Neuronal stem cell (in vitro differentiated cells): ENCODE results near the gene GLUL.
"Not testable (repeated sequence)": the region's sequence is repeated elsewhere in the genome, so short reads cannot be mapped to it uniquely, and the experiment has no call there.

Source experiments
- DNase-seq: peaks from one replicate; pipeline ENCODE4 v3.0.0-alpha.2; 2013; ENCODE audit warnings: low spot score
- H2AFZ ChIP-seq: one replicate; pipeline ENCODE4 v1.6.1; 2013; ENCODE audit warnings: mild to moderate bottlenecking, low read length, inconsistent platforms
- H2AK5ac ChIP-seq: 2 replicates; pipeline ENCODE4 v1.6.1; 2013; ENCODE audit warnings: low read depth, mild to moderate bottlenecking, inconsistent platforms, low read length, moderate library complexity, mixed read lengths
- H2BK120ac ChIP-seq: 2 replicates; pipeline ENCODE4 v1.6.1; 2013; ENCODE audit warnings: low read depth, mild to moderate bottlenecking, inconsistent platforms, low read length, moderate library complexity, mixed read lengths
- H2BK12ac ChIP-seq: one replicate; pipeline ENCODE4 v1.6.1; 2013; ENCODE audit warnings: low read length, inconsistent platforms
- H2BK15ac ChIP-seq: 2 replicates; pipeline ENCODE4 v1.6.1; 2013; ENCODE audit warnings: mild to moderate bottlenecking, low read length, inconsistent platforms, mixed read lengths
- H2BK5ac ChIP-seq: one replicate; pipeline ENCODE4 v1.6.1; 2013; ENCODE audit warnings: inconsistent platforms, mild to moderate bottlenecking, low read length, moderate library complexity
- H3K14ac ChIP-seq: one replicate; pipeline ENCODE4 v1.6.1; 2013; ENCODE audit warnings: low read length, inconsistent platforms
- H3K18ac ChIP-seq: 2 replicates; pipeline ENCODE4 v1.6.1; 2013; ENCODE audit warnings: low read length, inconsistent platforms
- H3K23ac ChIP-seq: 2 replicates; pipeline ENCODE4 v1.6.1; 2013; ENCODE audit warnings: low read depth, mild to moderate bottlenecking, mixed read lengths, low read length, inconsistent platforms; ENCODE audit not compliant: poor library complexity
- H3K27ac ChIP-seq: replicated peaks from 3 replicates; pipeline ENCODE4 v1.5.1; 2013; ENCODE audit warnings: low read length, inconsistent platforms
- H3K27me3 ChIP-seq, 3 experiments: 2 replicates each; pipeline ENCODE4 v1.6.1; 2013; ENCODE audit warnings: low read length in 3 of 3, mild to moderate bottlenecking in 2 of 3, inconsistent platforms in 1 of 3, low read depth in 1 of 3, mixed read lengths in 1 of 3, moderate library complexity in 1 of 3; ENCODE audit not compliant: control insufficient read depth in 3 of 3, insufficient read depth in 3 of 3
- H3K36me3 ChIP-seq, 2 donors: replicated peaks in 1 of 2; 2 replicates each; pipeline ENCODE4 v1.6.1; 2013; ENCODE audit warnings: low read length in 2 of 2; ENCODE audit not compliant: control insufficient read depth in 2 of 2, insufficient read depth in 2 of 2
- H3K4ac ChIP-seq: 2 replicates; pipeline ENCODE4 v1.6.1; 2013; ENCODE audit warnings: inconsistent platforms, mild to moderate bottlenecking, low read length, moderate library complexity
- H3K4me1 ChIP-seq, 2 donors: 1 replicate in 1 of 2; 2 replicates in 1 of 2; pipeline ENCODE4 v1.6.1; 2013; ENCODE audit warnings: low read length in 2 of 2, low read depth in 1 of 2; ENCODE audit not compliant: control insufficient read depth in 2 of 2, insufficient read depth in 1 of 2
- H3K4me2 ChIP-seq: one replicate; pipeline ENCODE4 v1.6.1; 2013; ENCODE audit warnings: mild to moderate bottlenecking, low read length, inconsistent platforms; ENCODE audit not compliant: insufficient read depth, poor library complexity, severe bottlenecking
- H3K4me3 ChIP-seq, 2 donors: 2 replicates each; pipeline ENCODE4 v1.5.1; 2013; ENCODE audit warnings: low read length in 2 of 2, mild to moderate bottlenecking in 2 of 2, inconsistent platforms in 1 of 2, moderate library complexity in 1 of 2
- H3K79me1 ChIP-seq: one replicate; pipeline ENCODE4 v1.6.1; 2013; ENCODE audit warnings: low read depth, mild to moderate bottlenecking, inconsistent platforms, low read length, moderate library complexity
- H3K9ac ChIP-seq: one replicate; pipeline ENCODE4 v1.6.1; 2013; ENCODE audit warnings: mild to moderate bottlenecking, low read depth, low read length, inconsistent platforms; ENCODE audit not compliant: poor library complexity
- H3K9me3 ChIP-seq, 2 donors: replicated peaks in 1 of 2; 2 replicates each; pipeline versions ENCODE3 to v1.6.1; 2013; ENCODE audit warnings: low read length in 2 of 2, mild to moderate bottlenecking in 2 of 2, inconsistent platforms in 1 of 2, low read depth in 1 of 2, mixed read lengths in 1 of 2, moderate library complexity in 1 of 2; ENCODE audit not compliant: control insufficient read depth in 2 of 2, insufficient read depth in 1 of 2
- H4K8ac ChIP-seq: one replicate; pipeline ENCODE4 v1.6.1; 2013; ENCODE audit warnings: low read depth, mild to moderate bottlenecking, inconsistent platforms, low read length, moderate library complexity
- H4K91ac ChIP-seq: one replicate; pipeline ENCODE4 v1.6.1; 2013; ENCODE audit warnings: low read length, low read depth, mild to moderate bottlenecking, inconsistent platforms; ENCODE audit not compliant: poor library complexity
- WGBS, 2 donors: extraction: QIAGEN DNeasy Blood & Tissue Kit; methylation state at CpG; one replicate each; pipeline ENCODE4 v1.1.7; 2013; ENCODE audit warnings: missing lambda C conversion rate in 2 of 2, mixed read lengths in 1 of 2; ENCODE audit not compliant: insufficient read length in 2 of 2, insufficient replicate concordance in 1 of 2; ENCODE audit errors: extremely low coverage in 2 of 2; 5-methylcytosine and 5-hydroxymethylcytosine counted together

The GLUL gene

DNA sequence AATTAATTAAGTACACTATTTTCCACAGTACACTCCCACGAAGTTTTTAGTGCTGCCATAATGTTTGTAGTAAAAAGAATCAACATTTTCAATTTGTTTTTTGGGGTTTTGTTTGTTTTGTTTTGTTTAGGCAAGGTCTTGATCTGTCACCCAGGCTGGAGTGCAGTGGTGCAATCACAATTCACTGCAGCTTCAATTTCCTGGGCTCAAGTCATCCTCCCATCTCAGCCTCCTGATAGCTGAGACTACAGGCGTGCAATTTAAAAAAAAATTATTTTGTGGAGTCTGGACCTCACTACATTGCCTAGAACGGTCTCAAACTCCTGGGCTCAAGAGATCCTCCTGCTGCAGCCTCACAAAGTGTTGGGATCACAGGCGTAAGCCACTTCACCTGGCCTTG lies 11.4 kb downstream of the GLUL start:
- H3K4me2 ChIP-seq = no peak overlapping the region
- H3K9ac ChIP-seq = no peak overlapping the region
- H3K18ac ChIP-seq = no peak overlapping the region
- H4K8ac ChIP-seq = no peak overlapping the region
- H3K4me3 ChIP-seq = no peak overlapping the region
- no peak overlapping the region for H2BK12ac ChIP-seq
- H3K9me3 ChIP-seq = no peaks in the 10 kb centered on the region
- no peak overlapping the region for H3K4ac ChIP-seq
- no peak for DNase-seq
- no peak overlapping the region for H4K91ac ChIP-seq
- no peaks in the 10 kb centered on the region for H3K27me3 ChIP-seq
- no CpG with 5 or more reads among the region's 4 CpGs for WGBS, 2 donors
- no peak overlapping the region for H3K14ac ChIP-seq
- H2AFZ ChIP-seq = no peak overlapping the region
- no peak overlapping the region for H2AK5ac ChIP-seq
- H2BK5ac ChIP-seq = no peak overlapping the region
- H2BK15ac ChIP-seq = no peak overlapping the region
- H3K4me1 ChIP-seq = no peaks in the 10 kb centered on the region
- no peak overlapping the region for H3K27ac ChIP-seq
- H2BK120ac ChIP-seq = no peak overlapping the region
- H3K23ac ChIP-seq = no peak overlapping the region
- no peaks in the 10 kb centered on the region for H3K79me1 ChIP-seq
- H3K36me3 ChIP-seq = peaks cover 21 to 43% of the 10 kb centered on the region in 2 donors

DNA sequence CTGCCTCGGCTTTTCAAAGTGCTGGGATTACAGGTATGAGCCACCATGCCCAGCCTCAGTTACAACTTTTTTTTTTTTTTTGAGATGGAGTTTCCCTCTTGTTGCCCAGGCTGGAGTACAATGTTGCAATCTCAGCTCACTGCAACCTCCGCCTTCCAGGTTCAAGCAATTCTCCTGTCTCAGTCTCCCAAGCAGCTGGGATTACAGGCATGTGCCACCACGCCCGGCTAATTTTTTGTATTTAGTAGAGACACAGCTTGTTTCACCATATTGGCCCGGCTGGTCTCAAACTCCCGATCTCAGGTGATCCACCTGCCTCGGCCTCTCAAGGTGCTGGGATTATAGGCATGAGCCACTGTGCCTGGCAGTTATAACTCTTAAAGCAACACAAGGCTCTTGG lies 11.8 kb downstream of the GLUL start:
- not testable (repeated sequence) for H2BK12ac ChIP-seq, H4K8ac ChIP-seq

DNA sequence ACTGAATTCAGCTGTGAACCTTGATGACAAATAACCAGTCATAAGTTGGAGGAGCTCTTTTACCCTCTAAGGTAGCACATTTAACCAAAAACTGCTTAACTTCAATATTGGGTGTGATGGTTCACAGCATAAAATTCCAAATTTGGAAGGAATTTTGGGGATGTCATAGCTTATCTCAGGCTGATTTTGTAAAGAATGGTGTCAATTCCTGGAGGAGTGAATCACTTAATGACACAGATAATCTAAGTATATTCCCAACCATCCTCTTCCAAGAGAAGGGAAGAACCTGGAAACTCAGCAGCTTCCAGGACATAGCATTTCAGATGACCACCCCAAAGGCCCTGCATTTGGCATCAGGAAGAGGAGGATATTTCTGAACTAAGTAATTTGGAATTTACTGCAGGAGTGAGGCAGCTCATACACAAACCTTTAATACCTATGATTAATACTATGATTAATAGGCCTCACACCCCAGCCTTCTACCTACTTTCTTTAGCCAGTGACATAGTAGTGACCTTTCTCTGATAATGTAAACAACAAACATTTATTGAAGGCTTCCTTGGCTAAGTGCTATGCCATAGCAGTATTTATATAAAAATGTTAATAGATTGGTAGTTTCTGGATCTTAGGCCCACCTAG lies 14.5 kb downstream of the GLUL start:
- no peaks in the 10 kb centered on the region for H3K9me3 ChIP-seq
- no peak overlapping the region for H3K18ac ChIP-seq
- no peak overlapping the region for H3K4ac ChIP-seq
- H2BK120ac ChIP-seq = no peak overlapping the region
- no peak overlapping the region for H3K4me3 ChIP-seq
- H3K36me3 ChIP-seq = peaks cover under 1 to 11% of the 10 kb centered on the region in 2 donors
- H3K27ac ChIP-seq = no peak overlapping the region
- no peak for DNase-seq
- H3K4me1 ChIP-seq = peaks cover 0 to 2% of the 10 kb centered on the region in 2 donors
- no peak overlapping the region for H3K23ac ChIP-seq
- no peaks in the 10 kb centered on the region for H3K27me3 ChIP-seq
- no peaks in the 10 kb centered on the region for H3K79me1 ChIP-seq
- H3K4me2 ChIP-seq = no peak overlapping the region
- H2AK5ac ChIP-seq = no peak overlapping the region
- no peak overlapping the region for H4K8ac ChIP-seq
- H2AFZ ChIP-seq = no peak overlapping the region
- no peak overlapping the region for H2BK5ac ChIP-seq
- H4K91ac ChIP-seq = no peak overlapping the region
- H2BK12ac ChIP-seq = no peak overlapping the region
- no peak overlapping the region for H3K9ac ChIP-seq
- no peak overlapping the region for H2BK15ac ChIP-seq
- no peak overlapping the region for H3K14ac ChIP-seq

More for the DNA sequence above, 11.8 kb downstream of the GLUL start:
- not testable (repeated sequence) for H3K4me1 ChIP-seq, DNase-seq, H2AK5ac ChIP-seq, H3K4ac ChIP-seq, H3K9me3 ChIP-seq, H3K27ac ChIP-seq, H2BK15ac ChIP-seq, H3K4me2 ChIP-seq, H3K79me1 ChIP-seq, H2BK120ac ChIP-seq, H3K18ac ChIP-seq, H3K27me3 ChIP-seq, H2BK5ac ChIP-seq, H3K9ac ChIP-seq, H3K14ac ChIP-seq, H3K4me3 ChIP-seq, H4K91ac ChIP-seq, H2AFZ ChIP-seq, H3K23ac ChIP-seq
- peaks cover 19 to 38% of the 10 kb centered on the region in 2 donors for H3K36me3 ChIP-seq
- no CpG with 5 or more reads among the region's 7 CpGs for WGBS, 2 donors

DNA sequence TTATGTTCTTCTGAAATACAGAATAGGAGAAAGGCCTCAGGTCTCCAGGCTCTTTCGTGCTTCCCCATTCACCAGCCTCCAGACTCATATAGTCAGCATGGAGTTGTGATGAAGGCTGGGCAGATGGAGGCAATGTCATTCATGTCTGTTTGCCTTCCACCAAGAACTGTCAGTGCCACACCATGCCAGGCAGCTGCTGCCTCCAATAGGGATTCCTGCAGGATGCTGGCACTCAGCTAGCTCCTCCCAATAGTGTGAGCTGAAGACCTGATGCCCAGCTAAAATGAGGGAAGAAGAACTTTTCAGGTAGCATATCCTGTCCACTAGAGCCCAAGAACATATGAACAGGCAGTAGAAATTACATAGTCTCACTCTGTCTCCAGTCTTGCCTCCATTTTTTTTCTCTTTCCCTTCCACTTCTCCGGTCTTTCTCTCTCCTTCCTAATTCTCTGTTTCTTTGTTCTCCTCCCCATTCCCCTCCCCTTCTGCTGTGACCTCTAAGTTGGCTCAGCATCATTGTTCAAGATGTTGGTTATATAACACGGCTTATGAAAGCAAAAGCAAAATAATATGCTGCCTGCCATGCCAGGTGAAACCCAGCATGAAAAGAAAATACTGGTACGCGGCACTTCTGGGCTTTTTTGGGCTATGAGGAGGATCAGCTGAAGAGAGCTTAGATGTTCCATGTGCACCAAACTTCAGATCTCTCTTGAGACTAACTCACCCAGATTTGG lies 17.3 kb downstream of the GLUL start:
- Histone ChIP-seq H3K4ac (no peak overlapping the region), H2AFZ (no peak overlapping the region), H3K14ac (no peak overlapping the region), H3K36me3 (no peaks in the 10 kb centered on the region), H4K8ac (no peak overlapping the region), H2BK15ac (no peak overlapping the region), H3K9me3 (no peaks in the 10 kb centered on the region), H2BK120ac (no peak overlapping the region), H3K27me3 (no peaks in the 10 kb centered on the region), H3K4me1 (peaks cover 0 to 4% of the 10 kb centered on the region in 2 donors), H3K4me2 (no peak overlapping the region), H3K23ac (no peak overlapping the region), H2BK5ac (no peak overlapping the region), H3K18ac (peak overlapping the region; percentile 7), H4K91ac (no peak overlapping the region), H3K9ac (no peak overlapping the region), H3K4me3 (no peak overlapping the region), H2AK5ac (no peak overlapping the region), H2BK12ac (no peak overlapping the region), H3K79me1 (no peaks in the 10 kb centered on the region), H3K27ac (no peak overlapping the region)
- no peak for DNase-seq
- no CpG with 5 or more reads among the region's 5 CpGs for WGBS, 2 donors
